HepG2 (cell line): Measurements from ENCODE around the gene CACNA1H. TPM values are rescaled to one million over a fixed set of nuclear protein-coding genes. Genes with fewer than 3 reads are reported as not detected.
A peak's percentile ranks its signal among the peaks of the same experiment; 100 is the strongest.

Source experiments
- ATF2 ChIP-seq: sonication (generic); formaldehyde crosslinking; IDR thresholded peaks from 2 replicates; pipeline ENCODE4 v1.4.0; 2020; ENCODE audit warnings: missing genetic modification reagents
- BORCS8-MEF2B ChIP-seq: sonication (generic); formaldehyde crosslinking; IDR thresholded peaks from 2 replicates; pipeline ENCODE4 v1.8.0; 2022; ENCODE audit warnings: mild to moderate bottlenecking, missing genetic modification reagents
- ELK4 ChIP-seq: sonication (generic); formaldehyde crosslinking; IDR thresholded peaks from 2 replicates; pipeline ENCODE4 v1.9.0; 2021; ENCODE audit warnings: missing genetic modification reagents, borderline replicate concordance
- ETV5 ChIP-seq: IDR thresholded peaks from 2 replicates; pipeline ENCODE4 v1.6.1; 2018; ENCODE audit warnings: missing biosample characterization, missing genetic modification reagents, inconsistent platforms, borderline replicate concordance
- GATAD2A ChIP-seq: IDR thresholded peaks from 2 replicates; pipeline ENCODE4 v1.6.1; 2016
- HNF4G ChIP-seq, 2 experiments: sonication (generic) in 1 of 2; formaldehyde crosslinking in 1 of 2; IDR thresholded peaks; 2 replicates each; pipeline versions ENCODE4 v1.4.0 to v1.6.1; 2011 to 2020; ENCODE audit warnings: borderline replicate concordance in 2 of 2, low read depth in 2 of 2, mild to moderate bottlenecking in 2 of 2, low read length in 1 of 2, missing genetic modification reagents in 1 of 2, moderate library complexity in 1 of 2
- KLF6 ChIP-seq: IDR thresholded peaks from 2 replicates; pipeline ENCODE4 v1.8.0; 2016; ENCODE audit warnings: missing biosample characterization, missing genetic modification reagents
- MXD4 ChIP-seq: IDR thresholded peaks from 2 replicates; pipeline ENCODE4 v1.6.1; 2016; ENCODE audit warnings: mild to moderate bottlenecking, missing biosample characterization, missing genetic modification reagents
- PCBP1 ChIP-seq: fragments of 200-400 bp; formaldehyde crosslinking; IDR thresholded peaks from 2 replicates; pipeline ENCODE4 v1.6.1; 2017; ENCODE audit warnings: mild to moderate bottlenecking, low read depth, low read length, borderline replicate concordance
- RARA ChIP-seq: IDR thresholded peaks from 2 replicates; pipeline ENCODE4 v1.6.1; 2016; ENCODE audit warnings: missing genetic modification reagents, missing compliant biosample characterization
- SMAD1 ChIP-seq: sonication (generic); formaldehyde crosslinking; IDR thresholded peaks from 2 replicates; pipeline ENCODE4 v1.4.0; 2020; ENCODE audit warnings: missing genetic modification reagents, low read depth, mild to moderate bottlenecking, borderline replicate concordance
- XRCC5 ChIP-seq: fragments of 200-400 bp; formaldehyde crosslinking; optimal IDR thresholded peaks from 2 replicates; pipeline ENCODE3; 2017; ENCODE audit warnings: mild to moderate bottlenecking, low read length
- ZBTB43 ChIP-seq: sonication (generic); formaldehyde crosslinking; conservative IDR thresholded peaks from 2 replicates; pipeline ENCODE4 v1.4.0; 2020; ENCODE audit warnings: missing genetic modification reagents
- ZNF567 ChIP-seq: sonication (generic); formaldehyde crosslinking; IDR thresholded peaks from 2 replicates; pipeline ENCODE4 v1.8.1; 2023; ENCODE audit warnings: mild to moderate bottlenecking, missing genetic modification reagents, borderline replicate concordance
- ZNF652 ChIP-seq: IDR thresholded peaks from 2 replicates; pipeline ENCODE4 v1.6.1; 2016; ENCODE audit warnings: low read depth, borderline replicate concordance
- ZNF839 ChIP-seq: sonication (generic); formaldehyde crosslinking; IDR thresholded peaks from 2 replicates; pipeline ENCODE4 v1.4.0; 2020; ENCODE audit warnings: missing genetic modification reagents, mild to moderate bottlenecking, borderline replicate concordance
- polyA plus RNA-seq, 8 experiments: library from polyadenylated mRNA; depleted of rRNA in 3 of 8; stranded (reverse) in 7 of 8; unstranded in 1 of 8; fragments of >200 nt; fragmentation: Illumina TruSeq in 4 of 8; extraction: Trizol in 4 of 8; gene quantifications; 2 replicates each; pipeline versions ENCODE4 v1.2.1 to v1.2.3, GENCODE V29; 2011 to 2016; ENCODE audit warnings: low read depth in 4 of 8, missing spikeins in 1 of 8, mixed read lengths in 1 of 8; ENCODE audit not compliant: insufficient read depth in 1 of 8
- total RNA-seq, 5 experiments: library from RNA; depleted of rRNA; stranded (reverse); fragments of >200 nt; fragmentation: Illumina TruSeq; extraction: Trizol; gene quantifications; 2 replicates each; pipeline ENCODE4 v1.2.3, GENCODE V29; 2016; ENCODE audit warnings: low read depth in 1 of 5
- TF ChIP-seq, protein P1 (sequence below): sonication (generic); formaldehyde crosslinking; IDR thresholded peaks from 2 replicates; pipeline ENCODE4 v1.4.0; 2020; ENCODE audit warnings: missing genetic modification reagents
- TF ChIP-seq, protein P2 (sequence below): sonication (generic); formaldehyde crosslinking; conservative IDR thresholded peaks from 2 replicates; pipeline ENCODE4 v1.5.0; 2020; ENCODE audit warnings: missing genetic modification reagents
- TF ChIP-seq, protein P3 (sequence below): sonication (generic); formaldehyde crosslinking; IDR thresholded peaks from 2 replicates; pipeline ENCODE4 v1.8.1; 2023; ENCODE audit warnings: mild to moderate bottlenecking, missing genetic modification reagents
- TF ChIP-seq, protein P4 (sequence below): sonication (generic); formaldehyde crosslinking; IDR thresholded peaks from 2 replicates; pipeline ENCODE4 v1.4.0; 2020; ENCODE audit warnings: missing genetic modification reagents

The CACNA1H gene
- total and polyA plus RNA-seq, 2 of the 13 experiments (the other 11 are each of a cell fraction or from before 2014, with no cell fraction given) = 0.40 to 1.8 TPM

DNA sequence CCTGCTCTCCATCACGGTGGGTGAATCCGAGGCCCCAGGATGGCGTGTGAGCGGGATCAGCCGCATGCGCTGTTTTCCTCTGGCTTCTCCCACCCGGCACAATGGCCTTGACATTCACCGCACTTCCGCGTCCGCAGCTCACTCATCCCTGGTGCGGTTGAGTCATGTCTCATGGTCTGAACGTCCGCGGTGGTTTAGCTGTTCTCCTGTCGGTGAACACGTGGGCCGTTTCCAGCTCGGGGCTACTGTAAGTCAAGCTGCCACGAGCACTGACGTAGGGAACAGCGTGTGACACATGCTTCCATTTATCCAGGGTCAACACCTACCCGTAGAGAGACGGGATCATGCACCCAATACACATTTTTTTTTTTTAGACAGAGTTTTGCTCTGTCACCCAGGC is 15.3 kb upstream of the CACNA1H start (continued):
- TF ChIP-seq, protein P1, sequence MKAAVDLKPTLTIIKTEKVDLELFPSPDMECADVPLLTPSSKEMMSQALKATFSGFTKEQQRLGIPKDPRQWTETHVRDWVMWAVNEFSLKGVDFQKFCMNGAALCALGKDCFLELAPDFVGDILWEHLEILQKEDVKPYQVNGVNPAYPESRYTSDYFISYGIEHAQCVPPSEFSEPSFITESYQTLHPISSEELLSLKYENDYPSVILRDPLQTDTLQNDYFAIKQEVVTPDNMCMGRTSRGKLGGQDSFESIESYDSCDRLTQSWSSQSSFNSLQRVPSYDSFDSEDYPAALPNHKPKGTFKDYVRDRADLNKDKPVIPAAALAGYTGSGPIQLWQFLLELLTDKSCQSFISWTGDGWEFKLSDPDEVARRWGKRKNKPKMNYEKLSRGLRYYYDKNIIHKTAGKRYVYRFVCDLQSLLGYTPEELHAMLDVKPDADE (CRISPR knock-in tag) = no peak
- peak; percentile 74; the same call in 1 of the 2 replicates for TF ChIP-seq ETV5 (CRISPR knock-in tag)
- no peak for TF ChIP-seq SMAD1 (CRISPR knock-in tag)
- TF ChIP-seq, protein P2, sequence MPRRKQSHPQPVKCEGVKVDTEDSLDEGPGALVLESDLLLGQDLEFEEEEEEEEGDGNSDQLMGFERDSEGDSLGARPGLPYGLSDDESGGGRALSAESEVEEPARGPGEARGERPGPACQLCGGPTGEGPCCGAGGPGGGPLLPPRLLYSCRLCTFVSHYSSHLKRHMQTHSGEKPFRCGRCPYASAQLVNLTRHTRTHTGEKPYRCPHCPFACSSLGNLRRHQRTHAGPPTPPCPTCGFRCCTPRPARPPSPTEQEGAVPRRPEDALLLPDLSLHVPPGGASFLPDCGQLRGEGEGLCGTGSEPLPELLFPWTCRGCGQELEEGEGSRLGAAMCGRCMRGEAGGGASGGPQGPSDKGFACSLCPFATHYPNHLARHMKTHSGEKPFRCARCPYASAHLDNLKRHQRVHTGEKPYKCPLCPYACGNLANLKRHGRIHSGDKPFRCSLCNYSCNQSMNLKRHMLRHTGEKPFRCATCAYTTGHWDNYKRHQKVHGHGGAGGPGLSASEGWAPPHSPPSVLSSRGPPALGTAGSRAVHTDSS (CRISPR knock-in tag) = no peak
- TF ChIP-seq MXD4 (CRISPR knock-in tag) = 0 out of 2 replicates have a peak, but pooled peaks have one; percentile 17
- peak; percentile 48; the same call in 1 of the 2 replicates for TF ChIP-seq ZBTB43 (CRISPR knock-in tag)
- TF ChIP-seq, protein P3, sequence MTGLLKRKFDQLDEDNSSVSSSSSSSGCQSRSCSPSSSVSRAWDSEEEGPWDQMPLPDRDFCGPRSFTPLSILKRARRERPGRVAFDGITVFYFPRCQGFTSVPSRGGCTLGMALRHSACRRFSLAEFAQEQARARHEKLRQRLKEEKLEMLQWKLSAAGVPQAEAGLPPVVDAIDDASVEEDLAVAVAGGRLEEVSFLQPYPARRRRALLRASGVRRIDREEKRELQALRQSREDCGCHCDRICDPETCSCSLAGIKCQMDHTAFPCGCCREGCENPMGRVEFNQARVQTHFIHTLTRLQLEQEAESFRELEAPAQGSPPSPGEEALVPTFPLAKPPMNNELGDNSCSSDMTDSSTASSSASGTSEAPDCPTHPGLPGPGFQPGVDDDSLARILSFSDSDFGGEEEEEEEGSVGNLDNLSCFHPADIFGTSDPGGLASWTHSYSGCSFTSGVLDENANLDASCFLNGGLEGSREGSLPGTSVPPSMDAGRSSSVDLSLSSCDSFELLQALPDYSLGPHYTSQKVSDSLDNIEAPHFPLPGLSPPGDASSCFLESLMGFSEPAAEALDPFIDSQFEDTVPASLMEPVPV (CRISPR knock-in tag) = no peak
- peak; percentile 63; the same call in 1 of the 2 replicates for TF ChIP-seq KLF6
- no peak for TF ChIP-seq ATF2 (CRISPR knock-in tag)
- no peak for TF ChIP-seq ZNF839 (CRISPR knock-in tag)
- TF ChIP-seq ZNF567 = no peak
- TF ChIP-seq ZNF652 (CRISPR knock-in tag) = no peak
- TF ChIP-seq GATAD2A = peak; percentile 69
- TF ChIP-seq RARA = peak; percentile 89
- no peak for TF ChIP-seq HNF4G (IDR thresholded peaks at IDR 0.05; ENCODE audit: borderline replicate concordance, low read depth, low read length)
- no peak for TF ChIP-seq HNF4G (CRISPR knock-in tag; IDR thresholded peaks at IDR 0.05; ENCODE audit: borderline replicate concordance, low read depth)
- TF ChIP-seq, protein P4, sequence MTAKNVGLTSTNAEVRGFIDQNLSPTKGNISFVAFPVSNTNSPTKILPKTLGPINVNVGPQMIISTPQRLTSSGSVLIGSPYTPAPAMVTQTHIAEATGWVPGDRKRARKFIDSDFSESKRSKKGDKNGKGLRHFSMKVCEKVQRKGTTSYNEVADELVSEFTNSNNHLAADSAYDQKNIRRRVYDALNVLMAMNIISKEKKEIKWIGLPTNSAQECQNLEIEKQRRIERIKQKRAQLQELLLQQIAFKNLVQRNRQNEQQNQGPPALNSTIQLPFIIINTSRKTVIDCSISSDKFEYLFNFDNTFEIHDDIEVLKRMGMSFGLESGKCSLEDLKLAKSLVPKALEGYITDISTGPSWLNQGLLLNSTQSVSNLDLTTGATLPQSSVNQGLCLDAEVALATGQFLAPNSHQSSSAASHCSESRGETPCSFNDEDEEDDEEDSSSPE (CRISPR knock-in tag) = no peak
- TF ChIP-seq XRCC5 = no peak
- no peak for TF ChIP-seq ELK4 (CRISPR knock-in tag)
- no peak for TF ChIP-seq BORCS8-MEF2B (CRISPR knock-in tag)
- no peak for TF ChIP-seq PCBP1
